MCF 10A (cell line): ENCODE results near the gene BCHE. TPM values are rescaled to one million over a fixed set of nuclear protein-coding genes. Genes with fewer than 3 reads are reported as not detected.

Experiments
- BruUV-seq: library from RNA; stranded (reverse); fragments of 400-500 nt; replicated peaks from 2 replicates; lab custom pipeline; 2021; lab: Mats Ljungman, UMichigan
- CTCF ChIA-PET: fragments of 300-600 bp; sonication (Branson Sonifier 250); formaldehyde crosslinking; extraction: SDS; loops from one replicate; lab custom pipeline; 2021; ENCODE audit warnings: antibody characterized with exemption, inconsistent platforms; lab: Yijun Ruan, JAX
- POLR2A ChIA-PET: fragments of 300-600, 350-650 bp; sonication (Branson Sonifier 250); formaldehyde crosslinking; extraction: SDS; loops from one replicate; lab custom pipeline; 2020; ENCODE audit warnings: antibody characterized with exemption, inconsistent platforms; lab: Yijun Ruan, JAX
- DNase-seq: peaks from one replicate; pipeline ENCODE4 v3.0.0-alpha.2; 2018; ENCODE audit not compliant: unreplicated experiment
- H3K27ac Mint-ChIP-seq: one replicate; pipeline ENCODE4 v1.8.0; 2022; ENCODE audit warnings: mild to moderate bottlenecking, low read depth, mixed read lengths; ENCODE audit not compliant: unreplicated experiment
- H3K27me3 Mint-ChIP-seq: one replicate; pipeline ENCODE4 v1.8.0; 2022; ENCODE audit warnings: mixed read lengths; ENCODE audit not compliant: insufficient read depth, unreplicated experiment
- H3K36me3 Mint-ChIP-seq: one replicate; pipeline ENCODE4 v1.8.0; 2022; ENCODE audit warnings: mild to moderate bottlenecking, moderate library complexity, mixed read lengths; ENCODE audit not compliant: insufficient read depth, unreplicated experiment
- H3K4me1 Mint-ChIP-seq: one replicate; pipeline ENCODE4 v1.8.0; 2022; ENCODE audit warnings: mixed read lengths; ENCODE audit not compliant: insufficient read depth, unreplicated experiment
- H3K4me3 Mint-ChIP-seq: one replicate; pipeline ENCODE4 v1.8.0; 2022; ENCODE audit warnings: mild to moderate bottlenecking, moderate library complexity, mixed read lengths; ENCODE audit not compliant: unreplicated experiment
- H3K9me3 Mint-ChIP-seq: one replicate; pipeline ENCODE4 v1.8.0; 2022; ENCODE audit warnings: mixed read lengths; ENCODE audit not compliant: unreplicated experiment
- CTCF ChIP-seq: fragments of 200-600 bp; IDR thresholded peaks from one replicate; pipeline ENCODE4 v1.8.0; 2022; ENCODE audit warnings: antibody characterized with exemption, mild to moderate bottlenecking; ENCODE audit not compliant: unreplicated experiment
- intact Hi-C: fragments of 100-400 bp; cut with micrococcal nuclease; formaldehyde crosslinking; loops from 2 replicates; pipeline ENCODE4 v1.14.1; 2022
- total RNA-seq: library from RNA; stranded (reverse); gene quantifications from 2 replicates; pipeline ENCODE4 v1.2.3, GENCODE V29; 2022

The BCHE gene
- total RNA-seq, 1 experiment from 2014 or later = not detected

- no peak for TF ChIP-seq CTCF
- Mint-ChIP-seq H3K36me3 (no peaks in the 10 kb centered on the region), H3K9me3 (no peaks in the 10 kb centered on the region), H3K27ac (peak overlapping the region; percentile 7), H3K4me3 (no peak overlapping the region), H3K27me3 (no peaks in the 10 kb centered on the region), H3K4me1 (peaks cover 16% of the 10 kb centered on the region)
- ChIA-PET POLR2A (interaction anchor here (0.7 kb wide), 2 partner anchors 17 to 22 kb away, joined by 3 to 4 read pairs; no protein-coding TSS in a partner anchor), CTCF (interaction anchor here (0.6 kb wide), 1 partner anchor 1013 kb away, joined by 5 read pairs; no protein-coding TSS in a partner anchor)
- BruUV-seq = no TSS peak
- DNase-seq = no peak
- intact Hi-C loops = no loop called here
Observed at GRCh38 chr3:165749821-165750220, 87.4 kb downstream of the BCHE start.

GRCh38 chr3:165749241-165749640 lies 88.0 kb downstream of the BCHE start:
- Mint-ChIP-seq H3K27me3 (no peaks in the 10 kb centered on the region), H3K27ac (peak overlapping the region; percentile 7), H3K4me3 (no peak overlapping the region), H3K36me3 (no peaks in the 10 kb centered on the region), H3K9me3 (no peaks in the 10 kb centered on the region), H3K4me1 (peaks cover 12% of the 10 kb centered on the region)
- DNase-seq = no peak
- no peak for TF ChIP-seq CTCF
- intact Hi-C loops = no loop called here
- no TSS peak for BruUV-seq
- ChIA-PET CTCF (no interaction called here), POLR2A (interaction anchor here (0.7 kb wide), 1 partner anchor 17 kb away, joined by 4 read pairs; no protein-coding TSS in a partner anchor)

DNA sequence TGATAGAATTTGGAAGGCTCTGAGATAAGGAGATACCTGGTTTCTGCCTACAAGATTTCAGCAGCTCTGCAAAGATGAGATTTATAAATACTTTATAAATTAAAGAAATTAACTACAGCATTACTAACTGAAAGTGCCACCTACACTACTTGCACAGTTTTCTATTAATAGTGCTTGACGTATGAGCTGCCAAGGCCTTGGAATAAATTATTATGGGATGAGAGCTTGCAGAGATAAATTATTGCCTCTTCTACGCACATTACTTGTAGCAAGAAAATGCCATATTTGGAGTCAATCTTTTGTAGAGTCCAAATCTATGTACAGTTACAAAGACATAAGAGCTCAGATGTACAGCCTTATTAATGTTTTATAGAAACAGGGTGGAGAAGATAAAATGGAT lies 89.1 kb downstream of the BCHE start:
- Mint-ChIP-seq H3K36me3 (no peaks in the 10 kb centered on the region), H3K27me3 (no peaks in the 10 kb centered on the region), H3K4me3 (no peak overlapping the region), H3K27ac (no peak overlapping the region), H3K9me3 (no peaks in the 10 kb centered on the region), H3K4me1 (peaks cover 6% of the 10 kb centered on the region)
- intact Hi-C loops = no loop called here
- no peak for TF ChIP-seq CTCF
- DNase-seq = no peak
- ChIA-PET CTCF (no interaction called here), POLR2A (no interaction called here)
- BruUV-seq = no TSS peak

GRCh38 chr3:165746874-165747273 lies 90.3 kb downstream of the BCHE start:
- no peaks in the 10 kb centered on the region for H3K36me3 Mint-ChIP-seq
- no peak for DNase-seq
- no peak for TF ChIP-seq CTCF
- peaks cover 12% of the 10 kb centered on the region for H3K4me1 Mint-ChIP-seq
- intact Hi-C loops = no loop called here
- no peak overlapping the region for H3K4me3 Mint-ChIP-seq
- ChIA-PET CTCF (no interaction called here), POLR2A (no interaction called here)
- H3K9me3 Mint-ChIP-seq = no peaks in the 10 kb centered on the region
- BruUV-seq = no TSS peak
- H3K27me3 Mint-ChIP-seq = no peaks in the 10 kb centered on the region
- H3K27ac Mint-ChIP-seq = no peak overlapping the region
